ENCODE measurements around the gene GABRB1.

GRCh38 chr4:47013373-47013772 is 18.0 kb upstream of the GABRB1 start:
- TF ChIP-seq CTCF (IDR thresholded peaks at IDR 0.05; ENCODE audit: low read depth, low read length) (no peak), EZH2phosphoT487 (IDR thresholded peaks at IDR 0.05; ENCODE audit: low read depth) (no peak)
